Endodermal cell (in vitro differentiated cells): Measurements from ENCODE around the gene EIF3M. TPM values are rescaled to one million over a fixed set of nuclear protein-coding genes. Genes with fewer than 3 reads are reported as not detected.

Experiments
- DNase-seq: peaks from one replicate; pipeline ENCODE4 v3.0.0-alpha.2; 2017
- H3K27ac ChIP-seq: 2 replicates; pipeline ENCODE4 v1.5.1; 2013; ENCODE audit warnings: mild to moderate bottlenecking, low read depth, low read length, moderate library complexity
- H3K27me3 ChIP-seq: 2 replicates; pipeline ENCODE4 v1.6.1; 2013; ENCODE audit warnings: mild to moderate bottlenecking, low read length, moderate library complexity; ENCODE audit not compliant: insufficient read depth, control insufficient read depth, poor library complexity, severe bottlenecking
- H3K36me3 ChIP-seq: 2 replicates; pipeline ENCODE4 v1.7.0; 2013; ENCODE audit warnings: mild to moderate bottlenecking, low read length, moderate library complexity; ENCODE audit not compliant: control insufficient read depth, insufficient read depth
- H3K4me1 ChIP-seq: one replicate; pipeline ENCODE4 v1.7.0; 2013; ENCODE audit warnings: low read length; ENCODE audit not compliant: control insufficient read depth, insufficient read depth
- H3K4me3 ChIP-seq: 2 replicates; pipeline ENCODE4 v1.5.1; 2013; ENCODE audit warnings: mild to moderate bottlenecking, low read length, moderate library complexity
- H3K9ac ChIP-seq: 2 replicates; pipeline ENCODE4 v1.6.1; 2013; ENCODE audit warnings: mild to moderate bottlenecking, low read length, moderate library complexity; ENCODE audit not compliant: poor library complexity, severe bottlenecking; ENCODE audit errors: extremely low read depth
- H3K9me3 ChIP-seq: 2 replicates; pipeline ENCODE4 v1.6.1; 2013; ENCODE audit warnings: mild to moderate bottlenecking, low read length, moderate library complexity; ENCODE audit not compliant: control insufficient read depth
- H3K27ac Mint-ChIP-seq: 2 replicates; pipeline ENCODE4 v1.8.0; 2020; ENCODE audit warnings: mixed read lengths
- H3K27me3 Mint-ChIP-seq: 2 replicates; pipeline ENCODE4 v1.8.0; 2021; ENCODE audit warnings: mild to moderate bottlenecking, mixed read lengths; ENCODE audit not compliant: insufficient read depth
- H3K36me3 Mint-ChIP-seq: 2 replicates; pipeline ENCODE4 v1.8.0; 2020; ENCODE audit warnings: low read depth, mixed read lengths
- H3K4me1 Mint-ChIP-seq: 2 replicates; pipeline ENCODE4 v1.8.0; 2020; ENCODE audit warnings: mixed read lengths
- H3K4me3 Mint-ChIP-seq: 2 replicates; pipeline ENCODE4 v1.8.0; 2020; ENCODE audit warnings: mild to moderate bottlenecking, moderate library complexity, mixed read lengths
- H3K9me3 Mint-ChIP-seq: 2 replicates; pipeline ENCODE4 v1.8.0; 2020; ENCODE audit warnings: mild to moderate bottlenecking, mixed read lengths
- CTCF ChIP-seq: fragments of 200-600 bp; sonication (generic); conservative IDR thresholded peaks from 2 replicates; pipeline ENCODE4 v1.5.0; 2021; ENCODE audit warnings: antibody characterized with exemption, mild to moderate bottlenecking
- WGBS, 2 experiments: methylation state at CpG; one replicate each; pipeline versions ENCODE4 v1.1.5 to v1.1.7; 2013; ENCODE audit warnings: missing lambda C conversion rate in 2 of 2, mixed read lengths in 1 of 2; ENCODE audit not compliant: insufficient coverage in 1 of 2, insufficient read length in 1 of 2; 5-methylcytosine and 5-hydroxymethylcytosine counted together
- total RNA-seq, 2 donors: library from RNA; stranded (reverse); fragmentation: NEBNext Ultra II Directional in 1 of 2; extraction: Animal tissue kit (Norgen Biotek cat#: 25700) in 1 of 2; gene quantifications; 2 replicates in 1 of 2; 3 replicates in 1 of 2; pipeline ENCODE4 v1.2.1, GENCODE V29; 2021

EIF3M gene
- total RNA-seq, 2 donors from 2014 or later, result 237 to 269 TPM

- H3K9me3 ChIP-seq, result peaks cover 6% of the 10 kb centered on the region
- no peak for DNase-seq
- no peak overlapping the region for H3K4me3 Mint-ChIP-seq
- no peak overlapping the region for H3K27ac ChIP-seq
- 90 to 96% methylated on average over 2 to 3 of the region's 3 CpGs for WGBS, 2 experiments
- H3K27ac Mint-ChIP-seq, result no peak overlapping the region
- H3K36me3 ChIP-seq, result peaks cover 6% of the 10 kb centered on the region
- no peak overlapping the region for H3K9ac ChIP-seq
- H3K4me3 ChIP-seq, result no peak overlapping the region
- H3K9me3 Mint-ChIP-seq, result peaks cover 31% of the 10 kb centered on the region
- peaks cover 2% of the 10 kb centered on the region for H3K4me1 Mint-ChIP-seq
- H3K36me3 Mint-ChIP-seq, result peaks cover 33% of the 10 kb centered on the region
- H3K4me1 ChIP-seq, result no peaks in the 10 kb centered on the region
- H3K27me3 ChIP-seq, result no peaks in the 10 kb centered on the region
- no peaks in the 10 kb centered on the region for H3K27me3 Mint-ChIP-seq
- no peak for TF ChIP-seq CTCF
These were observed 27.2 kb downstream of the EIF3M start for GRCh38 chr11:32610797-32611352.

GRCh38 chr11:32613500-32614151 lies 30.0 kb downstream of the EIF3M start:
- H3K9me3 ChIP-seq, result no peaks in the 10 kb centered on the region
- H3K36me3 Mint-ChIP-seq, result peaks cover 13% of the 10 kb centered on the region
- H3K4me3 Mint-ChIP-seq, result no peak overlapping the region
- TF ChIP-seq CTCF, result no peak
- no peak overlapping the region for H3K27ac ChIP-seq
- peaks cover 13% of the 10 kb centered on the region for H3K9me3 Mint-ChIP-seq
- no peaks in the 10 kb centered on the region for H3K36me3 ChIP-seq
- H3K4me3 ChIP-seq, result no peak overlapping the region
- no peak overlapping the region for H3K9ac ChIP-seq
- H3K27ac Mint-ChIP-seq, result no peak overlapping the region
- no peaks in the 10 kb centered on the region for H3K27me3 ChIP-seq
- peaks cover 2% of the 10 kb centered on the region for H3K4me1 Mint-ChIP-seq
- H3K4me1 ChIP-seq, result no peaks in the 10 kb centered on the region
- H3K27me3 Mint-ChIP-seq, result no peaks in the 10 kb centered on the region
- DNase-seq, result no peak
- 86% methylated on average over 1 to 4 of the region's 4 CpGs for WGBS, 2 experiments

- H3K27ac ChIP-seq, result no peak overlapping the region
- no peak for DNase-seq
- no peaks in the 10 kb centered on the region for H3K4me1 ChIP-seq
- no peaks in the 10 kb centered on the region for H3K27me3 Mint-ChIP-seq
- no peaks in the 10 kb centered on the region for H3K9me3 ChIP-seq
- no peak overlapping the region for H3K9ac ChIP-seq
- no peak overlapping the region for H3K4me3 Mint-ChIP-seq
- H3K27me3 ChIP-seq, result no peaks in the 10 kb centered on the region
- H3K27ac Mint-ChIP-seq, result no peak overlapping the region
- H3K4me1 Mint-ChIP-seq, result peaks cover 2% of the 10 kb centered on the region
- H3K4me3 ChIP-seq, result no peak overlapping the region
- H3K9me3 Mint-ChIP-seq, result no peaks in the 10 kb centered on the region
- H3K36me3 ChIP-seq, result no peaks in the 10 kb centered on the region
- no peaks in the 10 kb centered on the region for H3K36me3 Mint-ChIP-seq
- peak; percentile 67 for TF ChIP-seq CTCF
These were observed 31.8 kb downstream of the EIF3M start for GRCh38 chr11:32615422-32615821.
